GM21723 (cell line): ENCODE results near the gene BUD23.
A peak's percentile ranks its signal among the peaks of the same experiment; 100 is the strongest.
"Not testable (repeated sequence)": the region's sequence is repeated elsewhere in the genome, so short reads cannot be mapped to it uniquely, and the experiment has no call there.

Experiments
- ATAC-seq: cut with Tn5 transposase; IDR thresholded peaks from one replicate; pipeline ENCODE4 v1.9.1; 2021; ENCODE audit warnings: mild to moderate bottlenecking, moderate library complexity; ENCODE audit not compliant: unreplicated experiment

The BUD23 gene

DNA sequence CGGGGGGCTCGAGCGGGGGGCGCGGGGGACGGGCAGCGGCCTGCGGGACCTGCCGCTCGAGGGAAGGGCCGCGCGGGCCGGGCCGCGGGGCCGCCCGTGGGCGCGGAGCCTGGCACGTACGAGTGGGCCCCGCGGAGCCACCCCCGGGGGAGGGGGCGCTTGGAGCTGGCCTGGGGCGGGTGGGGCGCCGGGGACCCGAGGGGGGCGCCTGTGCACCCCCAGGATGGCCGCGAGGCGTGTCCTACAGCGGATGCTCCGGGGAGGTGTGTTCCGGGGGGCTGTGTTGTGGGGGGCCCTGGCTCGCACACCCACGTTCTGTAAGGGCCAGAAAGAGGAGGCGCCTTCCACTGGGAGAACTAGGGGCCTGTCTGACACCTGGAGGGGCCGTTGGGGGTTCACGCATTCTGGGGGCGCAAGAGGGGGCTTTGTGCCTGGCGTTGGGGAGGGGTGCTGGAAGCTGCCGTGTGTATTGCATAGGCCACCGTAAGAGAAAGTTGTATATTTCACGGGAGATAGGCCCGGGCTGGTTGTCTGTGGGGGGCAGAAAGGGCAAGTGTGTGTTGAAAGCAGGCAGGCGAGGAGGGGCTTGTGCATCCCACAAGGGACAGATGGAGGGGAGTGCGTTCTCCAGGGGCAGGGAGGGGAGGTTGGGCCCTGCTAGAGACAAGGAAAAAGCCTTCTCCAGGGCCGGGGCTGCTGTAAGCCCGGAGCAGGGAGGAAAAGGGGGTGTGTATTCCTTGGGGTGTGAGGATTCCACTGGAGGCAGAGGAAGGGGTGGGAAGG lies 15.1 kb upstream of the BUD23 start:
- ATAC-seq = peak; percentile 11

DNA sequence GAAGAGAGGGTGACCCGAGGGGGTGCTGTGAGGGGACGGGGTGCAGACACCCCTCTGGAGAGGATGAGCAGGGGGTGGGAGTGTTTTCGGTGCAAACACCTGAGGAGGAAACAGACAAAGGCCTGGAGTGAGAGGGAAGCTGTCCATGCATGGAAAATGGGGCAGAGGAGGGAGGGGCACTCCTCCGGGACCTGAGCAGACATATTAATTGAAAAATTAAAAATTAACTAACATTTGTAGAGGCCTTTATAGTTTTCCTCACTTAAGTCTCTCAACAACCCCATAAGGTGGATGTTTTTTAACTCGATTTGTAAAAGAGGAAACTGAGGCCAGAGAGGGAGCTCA lies 14.5 kb upstream of the BUD23 start:
- ATAC-seq = no peak

DNA sequence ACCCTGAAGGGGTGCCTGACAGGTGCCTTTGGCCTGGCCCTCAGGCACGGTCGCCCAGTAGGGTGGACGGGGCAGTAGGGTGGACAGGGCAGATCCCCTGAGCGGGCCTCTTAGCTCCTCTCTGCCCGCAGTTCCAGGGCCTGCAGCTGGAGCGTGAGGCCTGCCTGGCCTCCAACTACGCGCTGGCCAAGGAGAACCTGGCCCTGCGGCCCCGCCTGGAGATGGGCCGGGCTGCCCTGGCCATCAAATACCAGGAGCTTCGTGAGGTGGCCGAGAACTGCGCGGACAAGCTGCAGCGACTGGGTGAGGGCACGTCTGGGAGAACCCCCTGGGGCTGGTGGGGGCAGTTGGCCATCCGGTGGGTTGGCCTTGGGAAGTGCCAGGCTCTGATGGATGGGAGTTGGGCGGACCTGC lies 14.1 kb upstream of the BUD23 start:
- ATAC-seq = no peak

DNA sequence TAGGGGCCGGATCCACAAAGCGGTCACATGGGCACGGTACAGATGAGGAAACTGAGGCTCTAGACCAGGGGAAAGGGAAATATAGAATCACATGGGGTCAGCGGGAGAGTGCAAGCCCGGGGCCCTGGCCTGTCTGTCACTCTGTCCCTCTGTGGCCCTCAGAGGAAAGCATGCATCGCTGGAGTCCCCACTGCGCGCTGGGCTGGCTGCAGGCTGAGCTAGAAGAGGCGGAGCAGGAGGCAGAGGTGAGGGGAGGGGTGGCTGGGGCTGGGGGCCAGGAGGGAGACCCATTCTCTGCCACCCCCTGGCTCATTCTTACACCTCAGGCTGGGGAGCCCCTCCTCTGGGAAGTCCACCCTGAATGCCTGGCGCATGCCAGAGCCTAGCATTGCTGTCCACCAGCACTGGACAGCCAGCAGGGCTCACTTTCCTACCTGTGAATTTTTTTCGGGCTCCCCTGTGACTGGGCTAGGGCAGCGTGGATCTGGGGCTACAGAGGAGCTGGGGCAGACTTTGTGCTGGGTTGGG lies 13.5 kb upstream of the BUD23 start:
- ATAC-seq = no peak

DNA sequence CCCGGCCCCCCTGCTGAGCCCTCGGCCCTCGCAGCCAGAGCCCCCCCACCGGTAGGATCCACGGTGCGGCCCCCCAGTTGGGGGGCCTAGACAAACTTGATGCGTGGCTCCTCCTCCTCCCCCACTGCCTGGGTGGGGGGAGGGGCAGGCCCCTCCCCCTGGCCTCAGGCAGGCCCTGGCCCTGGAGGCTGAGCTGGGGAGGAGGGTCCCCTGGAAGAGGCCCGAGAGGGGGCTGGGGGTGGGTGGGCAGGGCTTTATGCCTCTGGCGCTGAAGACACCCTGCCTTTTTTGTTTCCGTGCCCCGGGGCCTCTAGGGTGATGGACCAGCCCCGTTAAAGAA lies 12.1 kb upstream of the BUD23 start:
- ATAC-seq = no peak

DNA sequence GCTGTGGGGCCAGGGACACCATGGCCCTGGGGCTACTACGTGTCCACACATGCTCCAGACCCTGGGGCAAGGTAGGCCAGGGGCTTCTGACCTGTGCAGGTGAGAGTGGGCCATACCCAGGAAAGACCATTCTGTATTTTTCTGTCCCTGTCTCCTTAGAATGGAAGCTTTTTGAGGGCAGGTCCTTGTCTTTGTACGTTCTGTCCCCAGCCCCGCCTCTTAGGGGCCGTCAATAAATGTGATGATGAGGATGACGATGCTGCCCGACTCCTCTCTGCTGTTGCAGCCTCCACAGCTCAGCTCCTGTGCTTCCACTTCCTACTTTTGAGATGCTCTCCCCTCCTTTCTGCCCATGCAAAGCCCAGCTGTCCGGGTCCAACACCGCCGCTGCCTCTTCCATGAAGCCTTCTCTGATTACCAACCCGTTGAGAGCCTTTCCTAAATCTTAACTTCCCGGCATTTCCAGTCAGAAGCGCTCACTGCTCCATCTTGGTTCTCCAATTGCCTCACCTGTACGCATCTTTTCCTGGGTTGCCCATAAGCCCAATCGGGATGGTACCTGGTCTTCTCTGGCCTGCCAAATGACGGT lies 11.4 kb upstream of the BUD23 start:
- ATAC-seq = no peak

DNA sequence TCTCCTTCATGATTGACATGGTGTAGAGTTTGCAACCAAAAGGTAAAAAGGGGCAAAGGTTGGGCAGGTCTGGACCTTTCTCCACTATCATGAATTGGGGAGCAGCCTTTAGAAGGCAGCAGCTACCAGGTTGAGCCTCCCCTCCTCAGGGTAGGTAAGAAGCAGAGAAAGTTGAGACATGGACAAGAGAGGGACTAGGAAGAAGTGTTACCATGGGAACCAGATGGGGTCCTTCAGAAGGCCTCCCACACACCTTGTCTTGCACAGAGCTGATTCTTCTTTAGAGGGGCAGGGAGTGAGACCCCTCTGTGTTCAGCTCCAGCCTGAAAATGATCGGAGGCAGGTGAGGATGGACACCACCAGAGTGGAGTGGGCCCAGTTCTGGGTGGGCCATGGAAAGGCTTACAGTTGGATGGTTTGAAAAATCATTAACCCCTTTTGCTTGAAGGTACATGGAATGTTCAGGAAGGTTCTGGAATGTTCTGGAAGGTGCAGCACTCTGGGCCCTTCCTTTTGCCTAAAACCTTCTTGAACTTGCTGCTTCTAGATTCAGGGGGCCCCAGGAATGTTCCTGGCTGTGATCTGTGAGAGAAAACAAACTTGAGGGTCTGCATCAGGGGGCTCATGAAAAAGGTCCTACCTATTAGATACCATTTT lies 8.8 kb upstream of the BUD23 start:
- no peak for ATAC-seq

DNA sequence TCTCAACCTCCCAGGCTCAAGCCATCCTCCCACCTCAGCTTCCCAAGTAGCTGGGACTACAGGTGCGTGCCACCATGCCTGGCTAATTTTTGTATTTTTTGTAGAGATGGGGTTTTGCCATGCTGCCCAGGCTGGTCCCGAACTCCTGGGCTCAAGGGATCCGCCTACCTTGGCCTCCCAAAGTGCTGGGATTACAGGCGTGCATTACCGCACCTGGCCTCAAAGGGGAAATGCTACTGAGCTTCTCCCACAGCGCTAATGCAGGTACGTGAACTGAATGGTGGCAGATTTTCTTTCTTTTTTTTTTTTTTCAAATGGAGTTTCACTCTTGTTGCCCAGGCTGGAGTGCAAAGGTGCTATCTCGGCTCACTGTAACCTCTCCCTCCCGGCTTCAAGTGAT lies 7.3 kb upstream of the BUD23 start:
- not testable (repeated sequence) for ATAC-seq

DNA sequence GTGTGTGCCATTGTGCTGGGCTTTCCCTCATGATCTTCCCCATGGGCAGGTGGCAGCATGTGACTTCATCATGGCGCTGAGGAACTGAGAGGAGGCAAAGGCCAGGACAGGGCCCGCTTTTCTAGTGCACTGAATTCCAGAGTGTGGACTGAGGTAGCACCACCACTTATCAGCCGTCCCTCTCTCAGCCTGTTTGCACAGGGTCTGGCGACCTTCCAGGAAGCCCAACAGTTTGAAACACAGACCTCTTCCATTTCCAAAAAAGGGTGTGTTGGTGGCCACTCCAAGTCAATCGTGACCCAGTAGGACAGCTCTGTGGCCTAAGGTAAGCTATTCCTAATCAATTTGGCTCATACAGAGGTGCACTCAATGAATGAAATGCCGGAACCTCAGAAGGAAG lies 4.5 kb upstream of the BUD23 start:
- ATAC-seq = no peak

DNA sequence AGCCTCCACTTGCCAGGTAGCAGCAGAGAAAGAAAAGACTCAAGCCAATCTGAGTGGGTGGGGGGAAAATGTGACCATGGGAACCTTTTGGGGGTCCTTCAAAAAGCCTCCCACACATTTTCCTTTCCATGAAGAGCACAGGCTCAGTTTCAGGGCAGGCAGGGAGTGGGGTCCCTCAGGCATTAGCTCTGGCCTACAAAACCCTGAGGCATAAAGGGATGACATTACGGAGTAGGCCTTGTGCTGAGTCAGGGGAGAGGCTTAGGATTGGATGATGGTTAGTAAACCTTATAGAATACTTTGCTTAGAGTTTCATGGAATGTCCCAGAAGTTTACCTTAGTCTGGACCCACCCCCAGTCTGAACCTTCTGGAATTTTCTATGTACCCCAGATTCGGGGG lies 3.7 kb upstream of the BUD23 start:
- no peak for ATAC-seq

DNA sequence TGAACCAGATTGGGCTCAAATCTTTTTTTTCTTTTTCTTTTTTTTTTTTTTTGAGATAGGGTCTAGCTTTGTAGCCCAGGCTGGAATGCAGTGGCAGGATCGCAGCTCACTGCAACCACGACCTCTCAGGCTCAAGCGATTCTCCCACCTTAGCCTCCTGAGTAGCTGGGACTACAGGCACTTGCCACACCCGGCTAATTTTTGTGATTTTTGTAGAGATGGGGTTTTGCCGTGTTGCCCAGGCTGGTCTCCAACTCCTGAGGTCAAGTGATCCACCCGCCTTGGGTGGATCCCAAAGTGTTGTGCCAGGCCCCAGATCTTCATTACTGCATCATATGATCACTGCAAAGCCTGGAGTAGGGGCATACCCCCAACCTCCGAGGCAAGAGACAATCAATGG lies 2.9 kb upstream of the BUD23 start:
- ATAC-seq = no peak

DNA sequence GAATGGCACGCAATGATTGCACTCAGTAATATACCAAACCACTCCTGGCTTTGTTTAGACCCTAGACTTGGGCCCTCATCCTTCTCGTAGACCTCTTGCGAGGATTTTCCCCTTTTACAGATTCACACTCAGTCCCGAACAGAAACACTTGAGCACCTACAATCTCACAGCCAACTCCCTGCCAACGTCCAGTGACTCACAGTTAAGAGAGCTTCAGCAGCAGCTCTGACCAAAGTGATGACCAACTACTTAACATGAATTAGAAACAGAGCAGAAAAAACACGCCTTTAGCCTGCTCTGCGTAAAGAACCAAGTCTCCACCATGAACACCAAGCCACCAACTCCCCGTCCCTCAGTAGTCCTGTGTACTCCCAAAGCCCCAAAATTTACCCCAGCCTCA lies 2.4 kb upstream of the BUD23 start:
- ATAC-seq = no peak

DNA sequence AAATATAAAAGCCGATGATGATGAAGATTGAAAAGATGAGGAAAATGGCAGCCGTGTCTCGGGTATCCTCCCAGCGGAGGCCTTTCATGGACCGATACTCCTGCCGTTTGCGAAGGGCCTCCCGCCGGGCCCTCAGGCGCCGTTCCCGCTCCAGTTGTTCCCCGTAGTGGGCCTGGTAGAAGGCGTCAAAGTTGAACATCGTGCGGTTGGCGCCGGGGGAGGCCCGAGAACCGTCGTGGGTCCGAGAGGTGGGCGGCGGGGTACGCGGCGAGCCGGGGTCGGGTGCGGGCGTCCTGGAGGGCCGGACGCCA lies 697 bp upstream of the BUD23 start:
- no peak for ATAC-seq

DNA sequence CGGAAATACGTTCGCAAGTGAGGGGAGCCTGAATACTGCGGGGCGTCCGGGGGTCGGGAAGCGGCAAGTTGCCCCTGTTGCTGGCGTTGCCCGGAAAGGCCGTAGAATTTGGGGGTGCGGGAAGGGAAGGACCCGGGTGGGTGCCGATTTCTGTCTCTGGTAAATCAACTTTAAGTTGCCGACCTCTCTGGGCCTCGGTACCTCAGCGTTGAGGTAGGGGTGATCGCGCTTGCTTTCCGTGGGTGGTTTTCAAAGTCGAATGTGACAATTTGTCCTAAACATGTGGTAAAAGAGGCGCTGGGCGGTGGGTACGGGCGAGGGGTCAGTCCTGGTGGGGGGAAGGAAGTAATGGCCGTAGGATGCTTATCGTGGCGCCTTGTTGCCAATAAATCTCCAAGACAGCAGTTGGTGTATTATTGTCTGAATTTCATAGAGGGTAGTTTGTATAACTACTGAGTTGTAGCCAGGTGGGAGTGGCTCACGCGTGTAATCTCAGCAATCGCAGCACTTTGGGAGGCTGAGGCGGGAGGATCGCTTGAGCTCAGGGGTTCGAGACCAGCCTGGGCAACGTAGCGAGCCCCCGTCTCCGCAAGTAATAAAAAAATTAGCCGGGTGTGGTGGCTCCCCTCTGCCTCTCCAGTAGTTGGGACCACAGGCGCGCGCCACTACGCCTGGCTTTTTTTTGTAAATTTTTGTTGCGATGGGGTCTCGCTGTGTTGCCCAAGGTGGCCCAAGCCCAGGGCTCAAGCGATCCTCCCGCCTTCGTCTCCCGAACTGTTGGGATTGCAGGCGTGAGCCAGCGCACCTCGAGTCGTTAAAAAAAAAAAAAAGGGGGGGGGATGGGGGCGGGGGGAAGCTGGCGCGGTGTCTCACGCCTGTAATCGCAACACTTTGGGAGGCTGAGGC lies 644 bp downstream of the BUD23 start:
- peak; percentile 22 for ATAC-seq

DNA sequence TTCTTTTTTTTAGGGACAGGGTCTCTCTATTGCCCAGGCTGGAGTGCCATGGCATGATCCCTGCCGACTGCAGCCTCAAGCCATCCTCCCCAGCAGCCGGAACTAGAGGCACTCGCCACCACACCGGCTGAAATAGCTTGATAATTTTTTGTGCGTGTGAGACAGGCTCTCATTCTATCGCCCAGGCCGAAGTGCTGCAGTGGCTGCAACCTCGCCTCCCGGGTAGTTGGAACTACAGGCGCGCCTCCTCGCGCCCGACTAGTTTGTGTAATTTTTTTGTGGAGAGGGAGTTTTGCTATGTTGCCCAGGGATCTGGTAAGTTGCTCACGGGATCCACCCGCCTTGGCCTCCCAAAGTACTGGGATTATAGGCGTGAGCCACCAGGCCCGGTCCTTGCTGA lies 1.9 kb downstream of the BUD23 start:
- ATAC-seq = no peak

DNA sequence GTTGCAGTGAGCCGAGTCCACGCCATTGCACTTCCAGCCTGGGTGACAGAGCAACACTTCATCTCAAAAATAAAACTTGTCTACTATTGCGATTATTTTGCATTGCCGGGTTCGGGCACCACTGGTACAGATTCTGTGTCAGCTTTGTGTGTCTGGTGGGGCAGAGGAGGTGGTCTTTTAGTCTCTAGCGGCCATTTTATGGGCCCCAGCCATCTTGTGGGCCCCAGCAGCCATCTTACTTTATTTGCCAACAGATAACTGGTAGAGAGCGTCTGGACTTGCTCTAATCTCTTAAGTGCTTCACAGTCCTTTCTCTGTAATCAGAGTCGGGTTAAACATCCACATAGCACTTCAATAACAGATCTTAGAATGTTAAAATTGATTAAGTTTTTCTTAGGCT lies 4.9 kb downstream of the BUD23 start:
- no peak for ATAC-seq

DNA sequence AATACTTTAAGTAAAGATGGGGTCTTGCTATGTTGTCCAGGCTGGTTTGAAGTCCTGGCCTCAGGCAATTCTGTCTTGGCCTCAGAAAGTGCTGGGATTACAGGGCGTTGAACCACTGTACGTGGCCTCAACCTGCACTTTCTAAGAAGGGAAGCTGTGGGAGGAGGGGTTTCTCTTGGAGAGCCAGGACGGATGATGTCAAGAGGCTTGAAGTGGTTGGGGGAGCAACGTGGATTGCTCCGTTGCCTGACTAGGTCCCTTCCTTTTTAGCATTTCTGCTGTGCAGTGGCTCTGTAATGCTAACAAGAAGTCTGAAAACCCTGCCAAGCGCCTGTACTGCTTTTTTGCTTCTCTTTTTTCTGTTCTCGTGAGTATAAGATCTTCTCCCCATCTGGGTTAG lies 7.2 kb downstream of the BUD23 start:
- no peak for ATAC-seq

DNA sequence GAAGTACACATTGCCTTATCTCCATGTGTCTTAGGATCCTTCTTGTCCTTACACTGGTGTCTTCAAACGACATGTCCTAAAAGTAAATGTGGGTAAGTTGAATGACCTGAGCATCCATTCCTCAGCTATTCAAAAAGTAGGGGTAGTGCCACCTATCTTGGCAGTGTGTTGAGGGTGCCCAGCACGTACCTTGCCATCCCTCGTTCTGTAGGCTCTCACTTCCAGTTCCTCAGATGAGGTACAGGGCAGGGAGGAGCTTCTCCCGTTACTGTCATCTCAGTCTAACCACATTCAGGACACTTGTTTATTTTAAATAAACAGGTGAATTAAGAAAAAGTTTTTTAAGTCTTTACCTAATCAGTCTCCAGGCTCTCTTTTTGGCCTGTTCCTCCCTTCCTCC lies 13.0 kb downstream of the BUD23 start:
- ATAC-seq = no peak

DNA sequence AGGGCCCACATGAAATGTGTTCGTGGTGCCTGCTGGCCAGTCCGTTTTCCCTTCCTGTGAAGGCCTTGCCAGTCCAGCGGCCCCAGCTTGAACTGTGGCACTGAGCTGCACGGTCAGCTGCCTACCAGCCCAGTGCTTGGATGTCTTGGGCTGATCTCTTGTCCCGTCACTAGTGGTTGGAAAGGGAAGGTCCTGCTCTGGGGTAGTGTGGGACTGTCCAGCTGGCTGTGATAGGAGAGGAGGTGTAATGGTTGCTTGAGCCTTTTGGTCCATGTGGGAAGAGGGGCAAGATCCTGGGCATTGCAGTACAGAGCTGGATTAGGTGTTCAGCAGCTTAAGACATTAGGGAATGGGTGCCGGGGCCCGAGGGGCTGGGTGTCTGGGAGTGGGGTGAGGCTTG lies 15.0 kb downstream of the BUD23 start:
- ATAC-seq = no peak

DNA sequence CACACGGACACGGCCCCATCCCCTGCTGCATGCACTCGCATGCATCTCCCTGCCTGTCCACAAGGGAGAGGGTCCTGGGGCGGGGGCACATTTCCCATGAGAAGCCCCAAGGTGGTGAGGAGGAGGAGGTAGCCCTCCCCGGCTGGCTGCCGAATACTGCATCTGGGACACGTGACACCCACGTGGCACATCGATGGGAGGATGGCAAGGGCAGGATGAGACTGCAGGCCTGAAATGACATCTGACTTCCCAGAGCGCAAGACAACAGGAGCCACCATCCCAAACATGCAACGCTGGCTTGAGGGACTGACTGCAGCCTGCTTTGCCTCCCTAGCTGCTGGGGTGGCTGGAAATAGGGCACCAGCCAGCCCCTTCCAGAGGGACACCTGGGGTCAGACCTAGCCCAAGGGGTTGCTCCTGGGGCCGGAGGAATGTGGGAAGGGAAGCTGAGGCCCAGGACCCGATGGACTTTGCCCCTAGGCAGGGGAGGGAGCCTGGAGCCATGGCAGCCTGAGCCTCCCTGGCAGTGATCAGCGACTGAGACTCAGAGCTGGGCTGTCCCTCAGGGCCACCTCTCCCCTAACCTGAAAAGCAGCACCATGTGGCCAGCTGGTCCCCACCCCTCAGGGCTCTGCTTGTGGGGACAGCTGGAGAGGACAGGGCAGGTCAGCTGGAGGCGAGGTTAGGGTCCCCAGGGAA lies 16.1 kb downstream of the BUD23 start:
- ATAC-seq = no peak

DNA sequence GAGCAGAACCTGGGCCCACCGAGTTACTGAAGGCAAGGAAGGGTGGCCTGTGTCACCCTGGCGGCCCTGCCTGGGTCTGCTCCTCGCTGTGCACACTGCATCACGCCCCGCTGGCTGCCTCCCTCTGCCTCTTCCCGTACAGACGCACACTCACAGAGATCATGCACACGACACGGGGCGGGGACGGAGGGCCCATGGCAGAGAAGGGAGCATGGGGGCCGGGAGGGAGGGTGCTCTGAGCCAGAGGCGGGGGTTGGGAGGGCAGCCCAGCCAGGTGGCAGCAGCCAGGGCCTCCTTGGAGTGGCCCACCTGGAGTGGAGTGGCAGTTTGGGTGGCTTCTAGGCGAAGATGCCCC lies 16.6 kb downstream of the BUD23 start:
- no peak for ATAC-seq
